Ovary (tissue), 9 donors: ENCODE measurements around the gene NT5C1A. TPM values are rescaled to one million over a fixed set of nuclear protein-coding genes. Genes with fewer than 3 reads are reported as not detected.

Source experiments
- DNase-seq, 5 donors: peaks; one replicate each; pipeline ENCODE4 v3.0.0-alpha.2; 2019 to 2020
- H3K27ac ChIP-seq, 2 donors: fragments of 200-600 bp; one replicate each; pipeline versions ENCODE4 v1.5.1 to v1.8.0; 2019 to 2022
- H3K27me3 ChIP-seq: fragments of 200-600 bp; one replicate; pipeline ENCODE4 v1.8.0; 2022
- H3K36me3 ChIP-seq: fragments of 200-600 bp; sonication (generic); one replicate; pipeline ENCODE4 v1.5.1; 2019
- H3K4me1 ChIP-seq: one replicate; pipeline ENCODE4 v1.8.1; 2013; ENCODE audit warnings: mild to moderate bottlenecking, moderate library complexity; ENCODE audit not compliant: insufficient read depth
- H3K4me3 ChIP-seq: fragments of 200-600 bp; sonication (generic); one replicate; pipeline ENCODE4 v1.5.1; 2017
- H3K9me3 ChIP-seq, 2 donors: fragments of 200-600 bp in 1 of 2; sonication (generic) in 1 of 2; one replicate each; pipeline versions ENCODE4 v1.5.1 to v1.8.1; 2013 to 2019; ENCODE audit warnings: mild to moderate bottlenecking in 1 of 2, moderate library complexity in 1 of 2
- EP300 ChIP-seq: sonication (generic); formaldehyde crosslinking; IDR thresholded peaks from one replicate; pipeline ENCODE4 v1.6.1; 2017; ENCODE audit warnings: antibody characterized with exemption
- POLR2A ChIP-seq: fragments of 450-650 bp; IDR thresholded peaks from one replicate; pipeline ENCODE4 v1.6.1; 2017; ENCODE audit warnings: antibody characterized with exemption, mild to moderate bottlenecking, moderate library complexity
- WGBS, 3 donors: extraction: QIAGEN DNeasy Blood & Tissue Kit in 1 of 3; methylation state at CpG; one replicate each; pipeline versions ENCODE4 v1.1.5 to v1.1.7; 2013 to 2017; 5-methylcytosine and 5-hydroxymethylcytosine counted together
- intact Hi-C, 4 donors: fragments of 100-400 bp; cut with DNase I; formaldehyde crosslinking; loops; one replicate each; pipeline versions ENCODE4 v1.11.0 to v1.15.1; 2022 to 2023
- polyA plus RNA-seq, 2 donors: library from polyadenylated mRNA; stranded (reverse); fragments of 200-250 nt in 1 of 2; fragments of 350-450 nt in 1 of 2; fragmentation: Illumina TruSeq in 1 of 2; extraction: RNeasy Lipid Tissue Mini Kit (QIAGEN cat#74804) in 1 of 2; gene quantifications; one replicate each; pipeline ENCODE4 v1.2.3, GENCODE V29; 2013 to 2014
- total RNA-seq, 7 donors: library from RNA; depleted of rRNA in 2 of 7; stranded (reverse); fragments of >200 nt in 2 of 7; fragmentation: NEBNext Ultra II Directional in 3 of 7; extraction: Animal tissue kit (Norgen Biotek cat#: 25700) in 3 of 7; gene quantifications; one replicate each; pipeline versions ENCODE4 v1.1.0 to v1.2.4, GENCODE V29; 2016 to 2023
- TF ChIP-seq, protein P1 (sequence below), 3 donors: fragments of 450-650 bp in 2 of 3; fragments of 200-600 bp in 1 of 3; IDR thresholded peaks; one replicate each; pipeline versions ENCODE4 v1.5.1 to v1.8.0; 2016 to 2022; ENCODE audit warnings: antibody characterized with exemption in 3 of 3, mild to moderate bottlenecking in 1 of 3
- donor health status: DM: no; HTN: no; CAD: no; lungs with moderate emphysema.
- donor health status: DM: no; HTN: no; CAD: no.
- donor health status: Bipolar disorder and iron deficiency.
- donor health status: DM: yes; HTN: yes; CAD: no.
- donor health status: DM: no; HTN: no; CAD: no.
- donor health status: DM: yes; HTN: yes; CAD: no.

Gene NT5C1A
- total and polyA plus RNA-seq, 9 donors = 0.15 to 2.4 (median 1.5) TPM; not detected in 2

DNA sequence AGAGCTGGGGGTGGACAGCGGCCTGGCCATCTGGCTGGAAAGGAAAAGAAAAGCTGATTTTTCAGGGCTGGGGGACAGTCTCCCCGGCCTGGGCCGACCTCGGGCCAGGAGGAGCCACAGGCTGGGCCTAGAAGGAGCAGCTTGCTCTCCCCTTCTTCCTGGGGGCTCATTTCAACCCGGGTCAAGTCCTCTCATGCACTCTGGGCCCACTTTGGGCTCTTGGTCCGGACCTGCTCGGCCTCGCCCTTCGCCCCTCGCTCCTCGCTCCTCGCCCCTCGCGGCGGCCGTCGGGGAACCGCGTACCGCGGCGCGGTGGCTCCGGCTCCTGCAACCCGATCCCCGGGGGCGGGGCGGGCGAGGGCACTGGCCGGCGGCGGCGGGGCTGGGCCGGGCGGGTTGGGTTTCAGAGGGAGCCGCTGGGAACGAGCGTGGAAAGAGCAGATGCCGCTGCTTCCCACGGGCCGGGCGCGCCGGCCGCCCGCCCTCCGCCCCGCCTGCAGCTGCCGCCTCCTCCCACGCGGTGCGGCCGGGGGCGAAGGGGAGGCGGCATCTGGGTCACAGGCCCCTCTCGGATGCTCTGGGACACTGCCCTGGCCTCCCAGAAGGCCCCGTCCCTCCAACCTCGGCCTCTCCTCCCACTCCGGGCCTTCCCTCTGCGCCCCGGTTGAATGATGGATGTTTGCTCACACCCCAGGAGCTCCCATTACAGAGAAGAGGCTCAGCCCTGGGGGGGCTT, 39.1 kb downstream of the NT5C1A start:
- Histone ChIP-seq H3K9me3 (no peaks in the 10 kb centered on the region), H3K36me3 (no peaks in the 10 kb centered on the region), H3K27me3 (no peaks in the 10 kb centered on the region), H3K27ac (no peak overlapping the region), H3K4me3 (peak overlapping the region; percentile 22), H3K4me1 (no peaks in the 10 kb centered on the region)
- intact Hi-C loops = no loop called here
- TF ChIP-seq, protein P1, sequence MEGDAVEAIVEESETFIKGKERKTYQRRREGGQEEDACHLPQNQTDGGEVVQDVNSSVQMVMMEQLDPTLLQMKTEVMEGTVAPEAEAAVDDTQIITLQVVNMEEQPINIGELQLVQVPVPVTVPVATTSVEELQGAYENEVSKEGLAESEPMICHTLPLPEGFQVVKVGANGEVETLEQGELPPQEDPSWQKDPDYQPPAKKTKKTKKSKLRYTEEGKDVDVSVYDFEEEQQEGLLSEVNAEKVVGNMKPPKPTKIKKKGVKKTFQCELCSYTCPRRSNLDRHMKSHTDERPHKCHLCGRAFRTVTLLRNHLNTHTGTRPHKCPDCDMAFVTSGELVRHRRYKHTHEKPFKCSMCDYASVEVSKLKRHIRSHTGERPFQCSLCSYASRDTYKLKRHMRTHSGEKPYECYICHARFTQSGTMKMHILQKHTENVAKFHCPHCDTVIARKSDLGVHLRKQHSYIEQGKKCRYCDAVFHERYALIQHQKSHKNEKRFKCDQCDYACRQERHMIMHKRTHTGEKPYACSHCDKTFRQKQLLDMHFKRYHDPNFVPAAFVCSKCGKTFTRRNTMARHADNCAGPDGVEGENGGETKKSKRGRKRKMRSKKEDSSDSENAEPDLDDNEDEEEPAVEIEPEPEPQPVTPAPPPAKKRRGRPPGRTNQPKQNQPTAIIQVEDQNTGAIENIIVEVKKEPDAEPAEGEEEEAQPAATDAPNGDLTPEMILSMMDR (IDR thresholded peaks at IDR 0.05) = no peak
- TF ChIP-seq EP300 (no peak), POLR2A (no peak)
- peak; percentile 72 to 89 (median 76) for DNase-seq
- 3 to 24% (median 6%) methylated on average over 6 to 61 of the region's 61 CpGs for WGBS, 3 donors

DNA sequence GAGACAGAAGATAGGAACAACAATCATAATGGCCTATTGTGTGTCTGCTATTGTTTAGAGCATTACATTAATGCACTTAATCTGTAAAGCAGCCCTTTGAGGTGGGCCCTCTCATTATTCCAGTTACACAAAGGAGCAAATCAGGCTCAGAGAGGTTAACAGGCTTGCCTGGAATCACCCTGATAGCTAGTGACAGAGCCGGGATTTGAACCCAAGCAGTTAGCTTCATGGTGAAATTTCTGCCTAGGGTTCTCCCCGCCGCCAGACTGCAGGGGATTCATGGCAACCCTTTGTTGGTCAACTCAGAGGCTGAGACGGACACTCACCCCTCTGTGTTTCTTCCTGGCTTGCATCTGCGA, 39.6 kb downstream of the NT5C1A start:
- WGBS, 3 donors = 56 to 65% (median 59%) methylated on average over 5 of the region's 5 CpGs
- H3K27me3 ChIP-seq = no peaks in the 10 kb centered on the region
- H3K4me3 ChIP-seq = peak overlapping the region; percentile 22
- no peaks in the 10 kb centered on the region for H3K36me3 ChIP-seq
- DNase-seq = no peak
- no peaks in the 10 kb centered on the region for H3K4me1 ChIP-seq
- H3K27ac ChIP-seq = no peak overlapping the region
- no peak for TF ChIP-seq POLR2A
- TF ChIP-seq EP300 = no peak
- TF ChIP-seq, protein P1 (IDR thresholded peaks at IDR 0.05) = no peak
- H3K9me3 ChIP-seq = no peaks in the 10 kb centered on the region
- intact Hi-C loops = no loop called here

DNA sequence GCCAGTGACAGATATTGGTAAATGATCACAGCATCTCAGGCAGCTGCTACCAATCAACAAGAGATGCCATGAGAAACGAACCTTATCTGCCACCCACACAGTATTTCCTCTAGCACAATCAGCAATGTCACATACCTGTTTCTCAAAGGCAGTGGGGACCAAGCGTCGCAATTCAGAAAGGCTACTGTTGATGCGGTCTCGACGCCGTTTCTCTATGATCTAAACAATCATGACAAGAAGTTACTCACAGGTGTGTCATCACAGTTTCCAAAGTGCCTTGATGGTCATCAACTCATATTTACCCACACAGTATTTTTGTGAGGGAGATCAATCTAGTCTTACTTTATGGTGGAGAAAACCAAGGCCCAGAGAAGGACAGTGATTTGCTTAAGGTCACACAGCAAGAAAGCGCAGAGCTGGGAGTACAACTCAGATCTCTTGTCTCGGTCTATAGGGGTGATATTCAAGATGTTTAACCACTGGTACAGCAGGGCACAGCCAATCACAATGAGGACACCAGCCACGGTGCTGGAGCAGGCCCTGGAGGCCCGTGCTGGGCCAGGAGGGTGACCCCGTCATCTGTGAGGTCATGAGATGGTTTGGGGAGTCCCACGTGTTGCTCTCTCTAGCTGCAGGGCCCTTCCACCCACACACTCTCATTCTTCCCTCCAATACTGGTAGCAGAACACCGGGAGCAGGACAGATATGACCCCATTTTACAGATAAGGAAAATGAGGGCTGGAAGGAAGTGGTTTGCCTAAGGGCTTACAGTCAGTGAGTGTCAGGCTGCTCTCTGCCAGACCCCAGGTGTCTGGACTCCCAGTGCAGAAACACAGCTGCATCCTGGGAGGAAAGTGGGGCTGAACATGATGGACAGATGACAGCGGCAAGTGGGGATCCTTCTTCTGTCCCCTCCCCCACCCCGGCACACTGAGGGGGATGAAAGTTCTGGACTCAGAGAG, 40.3 kb downstream of the NT5C1A start:
- TF ChIP-seq EP300 (no peak), POLR2A (no peak)
- TF ChIP-seq, protein P1 (IDR thresholded peaks at IDR 0.05) = no peak
- WGBS, 3 donors = 73 to 81% (median 74%) methylated on average over 16 of the region's 16 CpGs

DNA sequence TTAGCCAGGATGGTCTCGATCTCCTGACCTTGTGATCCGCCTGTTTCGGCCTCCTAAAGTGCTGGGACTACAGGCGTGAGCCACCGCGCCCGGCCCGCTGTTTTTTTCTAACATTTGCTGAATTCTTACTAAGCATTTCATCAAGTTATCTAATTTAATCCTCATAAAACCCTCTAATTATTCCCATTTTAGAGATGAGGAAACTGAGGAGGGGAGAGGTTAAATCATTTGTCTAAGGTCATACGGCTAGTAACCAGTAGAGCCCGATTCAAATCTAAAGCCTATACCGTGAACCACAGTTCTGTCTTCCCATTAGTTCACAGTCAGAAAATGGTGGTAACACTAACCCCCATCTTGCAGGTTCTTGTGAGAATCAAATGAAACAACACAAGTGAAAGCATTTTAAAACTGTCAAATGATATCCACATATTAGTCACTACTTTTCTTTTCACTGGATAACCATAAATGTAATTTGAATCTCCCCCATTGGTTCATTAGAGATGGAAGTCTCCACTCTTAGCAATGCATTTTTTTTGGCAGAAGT, 43.0 kb downstream of the NT5C1A start:
- Histone ChIP-seq H3K9me3 (no peaks in the 10 kb centered on the region), H3K4me1 (peaks cover 6% of the 10 kb centered on the region), H3K36me3 (no peaks in the 10 kb centered on the region), H3K27me3 (no peaks in the 10 kb centered on the region), H3K4me3 (no peak overlapping the region), H3K27ac (no peak overlapping the region)
- no peak for DNase-seq
- 96 to 97% (median 96%) methylated on average over 11 of the region's 11 CpGs for WGBS, 3 donors
- intact Hi-C loops = no loop called here
- TF ChIP-seq, protein P1 (IDR thresholded peaks at IDR 0.05) = no peak
- TF ChIP-seq POLR2A (no peak), EP300 (no peak)

More for the DNA sequence above, 40.3 kb downstream of the NT5C1A start:
- DNase-seq = no peak
- Histone ChIP-seq H3K27me3 (no peaks in the 10 kb centered on the region), H3K9me3 (no peaks in the 10 kb centered on the region), H3K4me1 (no peaks in the 10 kb centered on the region), H3K36me3 (no peaks in the 10 kb centered on the region), H3K4me3 (no peak overlapping the region), H3K27ac (no peak overlapping the region)
- intact Hi-C loops = no loop called here
